GM12892 (cell line): ENCODE measurements around the gene CD8B2.

Experiments
- POLR2A ChIP-seq: IDR thresholded peaks from 2 replicates; pipeline ENCODE4 v1.6.1; 2011; ENCODE audit warnings: low read depth, low read length, control low read depth
- POLR2AphosphoS5 ChIP-seq: IDR thresholded peaks from 2 replicates; pipeline ENCODE4 v1.6.1; 2011; ENCODE audit warnings: low read depth, low read length, control low read depth
- TAF1 ChIP-seq: IDR thresholded peaks from 2 replicates; pipeline ENCODE4 v1.6.1; 2011; ENCODE audit warnings: low read depth, mild to moderate bottlenecking, control low read depth, low read length, borderline replicate concordance

DNA sequence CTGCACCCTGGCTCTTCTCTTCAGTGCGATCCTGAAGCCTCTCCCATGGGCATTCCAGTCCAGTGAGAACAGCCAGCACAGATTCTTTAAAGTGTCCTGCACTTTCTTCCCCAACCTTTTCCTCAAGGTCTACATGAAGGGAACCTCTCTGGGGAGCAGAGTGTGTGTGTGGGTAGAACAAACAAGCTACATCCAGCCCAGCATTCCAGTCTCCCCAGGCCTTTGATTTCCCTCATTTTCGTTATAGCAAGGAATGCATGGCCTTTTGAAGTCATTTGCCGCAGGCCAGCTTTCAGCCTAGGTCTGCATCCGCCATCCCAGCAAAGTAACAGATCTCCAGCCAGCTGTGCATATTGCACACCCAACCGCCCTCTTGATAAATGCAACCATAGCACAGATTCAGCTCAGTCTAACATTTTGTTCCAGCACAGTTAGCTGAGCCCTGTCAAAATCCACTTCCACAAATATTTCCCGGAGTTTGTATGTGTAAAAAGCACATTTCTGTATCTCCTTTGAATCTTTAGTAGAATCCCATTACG, 44.6 kb downstream of the CD8B2 start:
- TF ChIP-seq TAF1 (no peak), POLR2AphosphoS5 (no peak), POLR2A (no peak)
